H54 (cell line): ENCODE data around the gene MGAM2.

Source experiments
- DNase-seq: peaks from one replicate; pipeline ENCODE4 v3.0.0; 2011; ENCODE audit warnings: low spot score, mixed read lengths; ENCODE audit not compliant: insufficient read length
- FAIRE-seq: peaks from 3 replicates; lab custom pipeline; 2011; peaks lifted over from hg19 to GRCh38; lab: Jason Lieb, UNC
- POLR2A ChIP-seq: IDR thresholded peaks from 2 replicates; pipeline ENCODE4 v1.6.1; 2011; ENCODE audit warnings: low read depth, mild to moderate bottlenecking, low read length

The MGAM2 gene

GRCh38 chr7:142176901-142177300 lies 65.4 kb downstream of the MGAM2 start:
- FAIRE-seq, result no peak
- TF ChIP-seq POLR2A, result no peak
- DNase-seq, result no peak

GRCh38 chr7:142177869-142178268 lies 66.4 kb downstream of the MGAM2 start:
- no peak for FAIRE-seq
- DNase-seq, result no peak
- no peak for TF ChIP-seq POLR2A

- DNase-seq, result no peak
- no peak for FAIRE-seq
- TF ChIP-seq POLR2A, result no peak
Observed at GRCh38 chr7:142180426-142180825, 68.9 kb downstream of the MGAM2 start.

DNA sequence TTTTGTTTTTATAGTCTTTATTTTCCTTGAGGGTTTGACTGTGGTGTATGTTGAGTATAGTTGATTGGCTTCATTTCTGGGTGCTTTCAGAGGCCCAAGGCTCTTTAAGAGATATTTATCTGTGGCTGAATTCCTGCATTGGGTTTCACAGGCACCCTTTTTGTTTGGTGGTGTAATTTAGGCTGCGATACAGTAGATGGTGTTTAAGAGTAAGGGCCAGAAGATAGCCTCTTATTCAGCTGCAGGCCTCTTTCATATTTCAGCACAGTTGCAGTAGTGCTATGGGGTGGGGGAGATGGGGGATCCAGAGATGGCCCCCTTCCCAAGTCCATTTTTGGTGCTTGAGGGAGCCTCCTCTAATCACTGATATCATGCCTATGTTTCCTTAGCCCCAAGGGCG lies 69.7 kb downstream of the MGAM2 start:
- TF ChIP-seq POLR2A, result no peak
- FAIRE-seq (no peak), DNase-seq (no peak)

GRCh38 chr7:142181966-142182365 lies 70.4 kb downstream of the MGAM2 start:
- no peak for TF ChIP-seq POLR2A
- FAIRE-seq (no peak), DNase-seq (no peak)

DNA sequence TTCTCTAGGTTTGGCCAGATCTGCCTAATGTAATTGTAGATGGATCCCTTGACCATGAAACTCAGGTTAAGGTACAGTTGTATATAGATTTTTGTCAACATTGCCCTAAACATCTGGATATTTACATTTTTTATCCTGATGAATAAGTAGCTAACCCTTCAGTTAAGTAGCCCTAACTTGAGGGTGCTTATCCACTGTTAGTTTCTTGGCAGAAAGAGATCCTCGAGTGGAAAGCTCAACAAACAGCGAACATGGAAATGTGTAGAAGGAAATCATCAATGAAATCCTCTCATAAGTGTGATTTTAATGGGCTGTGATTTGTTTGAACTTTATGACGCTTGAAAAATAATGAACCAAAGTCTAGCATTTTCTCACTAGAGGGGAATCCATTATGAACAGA lies 73.6 kb downstream of the MGAM2 start:
- DNase-seq (no peak), FAIRE-seq (no peak)
- TF ChIP-seq POLR2A, result no peak

DNA sequence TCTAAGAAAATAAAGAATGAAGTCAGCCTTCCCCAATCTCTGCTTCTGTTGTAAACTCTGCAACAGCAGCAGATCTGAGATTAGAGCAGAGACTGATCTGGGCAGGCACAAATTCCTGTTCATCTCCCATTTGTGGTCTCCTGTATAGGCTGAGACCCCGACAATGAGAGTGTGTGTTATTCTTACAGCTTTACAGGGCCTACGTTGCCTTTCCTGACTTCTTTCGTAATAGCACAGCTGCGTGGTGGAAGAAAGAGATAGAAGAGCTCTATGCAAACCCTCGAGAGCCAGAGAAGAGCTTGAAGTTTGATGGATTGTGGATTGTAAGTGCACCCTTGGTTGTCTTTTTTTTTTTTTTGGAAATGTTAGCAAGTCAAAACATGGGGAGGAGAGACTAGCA lies 74.3 kb downstream of the MGAM2 start:
- no peak for FAIRE-seq
- no peak for DNase-seq
- TF ChIP-seq POLR2A, result no peak

GRCh38 chr7:142188154-142188553 lies 76.6 kb downstream of the MGAM2 start:
- DNase-seq (no peak), FAIRE-seq (no peak)
- no peak for TF ChIP-seq POLR2A

DNA sequence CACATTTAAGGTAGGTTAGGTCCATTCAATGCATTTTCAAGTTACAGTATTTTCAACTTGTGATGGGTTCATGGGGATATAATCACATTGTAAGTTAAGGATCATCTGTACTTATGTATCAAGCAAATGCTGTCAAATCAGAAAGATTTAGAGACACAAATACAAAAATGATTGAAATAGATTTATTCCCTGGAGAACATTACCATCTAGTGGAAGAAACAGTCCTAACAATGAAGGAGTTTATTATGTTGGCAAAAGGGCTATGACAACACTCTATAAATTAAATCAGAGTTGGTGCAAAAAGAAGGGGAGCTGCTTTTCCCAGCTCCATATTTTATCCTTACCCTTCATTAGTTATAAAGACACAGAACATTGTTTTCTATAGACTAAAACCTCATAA lies 77.3 kb downstream of the MGAM2 start:
- no peak for DNase-seq
- FAIRE-seq, result no peak
- no peak for TF ChIP-seq POLR2A

- peak; percentile 9 for DNase-seq
- TF ChIP-seq POLR2A, result no peak
- peak; percentile 68 for FAIRE-seq
Observed at GRCh38 chr7:142194201-142194600, 82.7 kb downstream of the MGAM2 start.

- FAIRE-seq, result peak; percentile 52
- peak; percentile 3 for DNase-seq
- no peak for TF ChIP-seq POLR2A
Observed at GRCh38 chr7:142196066-142196840, 84.7 kb downstream of the MGAM2 start.

GRCh38 chr7:142200206-142200605 lies 88.7 kb downstream of the MGAM2 start:
- FAIRE-seq (no peak), DNase-seq (no peak)
- TF ChIP-seq POLR2A, result no peak

- FAIRE-seq (no peak), DNase-seq (no peak)
- TF ChIP-seq POLR2A, result no peak
Observed at GRCh38 chr7:142228537-142229104, 117.1 kb downstream of the MGAM2 start.

- TF ChIP-seq POLR2A, result no peak
- DNase-seq (peak; percentile 35), FAIRE-seq (no peak)
Observed at GRCh38 chr7:142231716-142232115, 120.2 kb downstream of the MGAM2 start.

GRCh38 chr7:142240546-142240945 lies 129.0 kb downstream of the MGAM2 start:
- TF ChIP-seq POLR2A, result no peak
- DNase-seq, result no peak
- FAIRE-seq, result no peak
